H1 (cell line): ENCODE results near the gene KDM6A. TPM values are rescaled to one million over a fixed set of nuclear protein-coding genes. Genes with fewer than 3 reads are reported as not detected.

Experiments used
- CTCF ChIA-PET: fragments of 300-600 bp; sonication (Branson Sonifier 250); formaldehyde crosslinking; loops from one replicate; lab custom pipeline; 2021; ENCODE audit not compliant: partially characterized antibody; lab: Charles Lee
- POLR2A ChIA-PET: fragments of 300-600 bp; sonication (Branson Sonifier 250); formaldehyde crosslinking; loops from one replicate; lab custom pipeline; 2021; ENCODE audit warnings: inconsistent platforms; ENCODE audit not compliant: partially characterized antibody; lab: Charles Lee
- DNase-seq, 2 experiments: peaks; one replicate each; pipeline versions ENCODE4 v3.0.0 to v3.0.0-alpha.2; 2010 to 2022; ENCODE audit warnings: low spot score in 2 of 2, low read depth in 1 of 2, mixed read lengths in 1 of 2
- FAIRE-seq: peaks from 2 replicates; lab custom pipeline; 2011; peaks lifted over from hg19 to GRCh38; lab: Jason Lieb, UNC
- H2AFZ ChIP-seq: 2 replicates; pipeline ENCODE4 v1.8.1; 2012; ENCODE audit warnings: low read length, inconsistent platforms
- H2AK5ac ChIP-seq: 2 replicates; pipeline ENCODE4 v1.6.1; 2013; ENCODE audit warnings: low read depth, low read length
- H2BK120ac ChIP-seq: replicated peaks from 2 replicates; pipeline ENCODE3; 2013; ENCODE audit warnings: low read depth, low read length, inconsistent platforms
- H2BK12ac ChIP-seq: 2 replicates; pipeline ENCODE4 v1.6.1; 2013; ENCODE audit warnings: low read depth, low read length
- H2BK15ac ChIP-seq: 2 replicates; pipeline ENCODE4 v1.6.1; 2013; ENCODE audit warnings: low read length
- H2BK20ac ChIP-seq: 2 replicates; pipeline ENCODE4 v1.6.1; 2013; ENCODE audit warnings: low read length
- H2BK5ac ChIP-seq: 2 replicates; pipeline ENCODE4 v1.6.1; 2013; ENCODE audit warnings: low read depth, low read length
- H3K14ac ChIP-seq: 2 replicates; pipeline ENCODE4 v1.6.1; 2013; ENCODE audit warnings: inconsistent platforms; ENCODE audit not compliant: insufficient read length
- H3K18ac ChIP-seq: 2 replicates; pipeline ENCODE4 v1.6.1; 2013; ENCODE audit warnings: low read length; ENCODE audit errors: extremely low read depth
- H3K23ac ChIP-seq: 2 replicates; pipeline ENCODE4 v1.6.1; 2013; ENCODE audit warnings: inconsistent platforms; ENCODE audit not compliant: insufficient read length
- H3K23me2 ChIP-seq: 2 replicates; pipeline ENCODE4 v1.6.1; 2013; ENCODE audit warnings: low read depth, low read length
- H3K27ac ChIP-seq: 2 replicates; pipeline ENCODE4 v1.6.1; 2011; ENCODE audit warnings: low read depth, low read length, inconsistent platforms
- H3K27me3 ChIP-seq, 4 experiments: replicated peaks in 1 of 4; 1 replicate in 1 of 4; 2 replicates in 3 of 4; pipeline versions ENCODE4 v1.6.1 to v1.8.1; 2011 to 2013; ENCODE audit warnings: low read length in 3 of 4, mild to moderate bottlenecking in 3 of 4, inconsistent platforms in 2 of 4, mixed read lengths in 2 of 4, moderate library complexity in 1 of 4; ENCODE audit not compliant: control insufficient read depth in 3 of 4, insufficient read depth in 3 of 4; ENCODE audit errors: extremely low read depth in 1 of 4
- H3K36me3 ChIP-seq, 4 experiments: 2 replicates each; pipeline versions ENCODE4 v1.6.1 to v1.8.1; 2011 to 2013; ENCODE audit warnings: mild to moderate bottlenecking in 4 of 4, low read length in 3 of 4, moderate library complexity in 2 of 4, control low read depth in 1 of 4, inconsistent platforms in 1 of 4; ENCODE audit not compliant: insufficient read depth in 4 of 4, control insufficient read depth in 2 of 4
- H3K4ac ChIP-seq: replicated peaks from 2 replicates; pipeline ENCODE3; 2013; ENCODE audit warnings: low read length, low read depth, mixed read lengths, inconsistent platforms; ENCODE audit not compliant: insufficient read length
- H3K4me1 ChIP-seq, 4 experiments: replicated peaks in 1 of 4; 1 replicate in 1 of 4; 2 replicates in 3 of 4; pipeline versions ENCODE4 v1.6.1 to v1.8.1; 2011 to 2013; ENCODE audit warnings: low read length in 3 of 4, inconsistent platforms in 2 of 4, mixed read lengths in 1 of 4; ENCODE audit not compliant: insufficient read depth in 4 of 4, control insufficient read depth in 3 of 4
- H3K4me2 ChIP-seq, 2 experiments: 2 replicates each; pipeline versions ENCODE4 v1.6.1 to v1.8.1; 2011 to 2013; ENCODE audit warnings: low read depth in 2 of 2, low read length in 2 of 2, control low read depth in 1 of 2, inconsistent platforms in 1 of 2, mild to moderate bottlenecking in 1 of 2; ENCODE audit not compliant: insufficient read depth in 1 of 2
- H3K4me3 ChIP-seq, 4 experiments: fragments of 200-600, 300-600 bp in 1 of 4; sonication (generic), shearing (Covaris generic), sonication (Bioruptor Twin) in 1 of 4; 2 replicates each; pipeline versions ENCODE4 v1.5.1 to v1.8.1; 2011 to 2016; ENCODE audit warnings: low read length in 4 of 4, low read depth in 3 of 4, control low read depth in 2 of 4, inconsistent platforms in 2 of 4, mild to moderate bottlenecking in 2 of 4, mixed read lengths in 1 of 4, moderate library complexity in 1 of 4; ENCODE audit not compliant: insufficient read depth in 2 of 4; ENCODE audit errors: extremely low read depth in 1 of 4
- H3K56ac ChIP-seq: replicated peaks from 2 replicates; pipeline ENCODE3; 2013; ENCODE audit warnings: low read depth, mild to moderate bottlenecking, mixed read lengths, low read length, inconsistent platforms; ENCODE audit not compliant: insufficient read length
- H3K79me1 ChIP-seq: 2 replicates; pipeline ENCODE4 v1.6.1; 2013; ENCODE audit warnings: low read depth, low read length, control low read depth
- H3K79me2 ChIP-seq, 2 experiments: 2 replicates each; pipeline versions ENCODE4 v1.6.1 to v1.8.1; 2012 to 2013; ENCODE audit warnings: low read length in 2 of 2, mild to moderate bottlenecking in 2 of 2, inconsistent platforms in 1 of 2; ENCODE audit not compliant: insufficient read depth in 2 of 2, control insufficient read depth in 1 of 2
- H3K9ac ChIP-seq, 4 experiments: replicated peaks in 1 of 4; 1 replicate in 1 of 4; 2 replicates in 3 of 4; pipeline versions ENCODE4 v1.6.1 to v1.8.1; 2011 to 2013; ENCODE audit warnings: low read depth in 3 of 4, low read length in 3 of 4, control low read depth in 2 of 4, mild to moderate bottlenecking in 2 of 4, moderate library complexity in 2 of 4, inconsistent platforms in 1 of 4; ENCODE audit errors: extremely low read depth in 1 of 4
- H3K9me3 ChIP-seq, 2 experiments: 2 replicates each; pipeline versions ENCODE4 v1.6.1 to v1.8.1; 2012 to 2013; ENCODE audit warnings: mild to moderate bottlenecking in 2 of 2, moderate library complexity in 2 of 2, control low read depth in 1 of 2, inconsistent platforms in 1 of 2, low read depth in 1 of 2, low read length in 1 of 2, mixed read lengths in 1 of 2; ENCODE audit not compliant: insufficient read depth in 2 of 2
- H4K20me1 ChIP-seq, 2 experiments: replicated peaks in 1 of 2; 2 replicates each; pipeline versions ENCODE3 to v1.8.1; 2011 to 2013; ENCODE audit warnings: inconsistent platforms in 2 of 2, low read length in 2 of 2, mild to moderate bottlenecking in 1 of 2; ENCODE audit not compliant: insufficient read depth in 2 of 2, control insufficient read depth in 1 of 2
- H4K5ac ChIP-seq: 2 replicates; pipeline ENCODE4 v1.6.1; 2013; ENCODE audit warnings: low read length, low read depth, mixed read lengths, inconsistent platforms; ENCODE audit not compliant: insufficient read length
- H4K8ac ChIP-seq: 2 replicates; pipeline ENCODE4 v1.8.0; 2013; ENCODE audit warnings: mild to moderate bottlenecking, moderate library complexity, low read length, inconsistent platforms; ENCODE audit not compliant: insufficient read depth; ENCODE audit errors: extremely low read depth
- H4K91ac ChIP-seq: replicated peaks from 2 replicates; pipeline ENCODE3; 2013; ENCODE audit warnings: low read length, mixed read lengths, inconsistent platforms; ENCODE audit not compliant: insufficient read length
- ATF3 ChIP-seq: IDR thresholded peaks from 2 replicates; pipeline ENCODE4 v1.6.1; 2011; ENCODE audit warnings: low read depth, mild to moderate bottlenecking, low read length; ENCODE audit not compliant: insufficient read depth
- EZH2 ChIP-seq: fragments of 200-600 bp; sonication (generic); IDR thresholded peaks from 2 replicates; pipeline ENCODE4 v1.7.1; 2012; ENCODE audit warnings: low read depth, mild to moderate bottlenecking, moderate library complexity, low read length, inconsistent platforms; ENCODE audit not compliant: severe bottlenecking
- GABPA ChIP-seq: IDR thresholded peaks from 2 replicates; pipeline ENCODE4 v1.6.1; 2011; ENCODE audit warnings: mild to moderate bottlenecking, low read length, moderate library complexity, borderline replicate concordance; ENCODE audit not compliant: insufficient read depth
- JUND ChIP-seq: IDR thresholded peaks from 2 replicates; pipeline ENCODE4 v1.6.1; 2011; ENCODE audit warnings: mild to moderate bottlenecking, improper control_type of control experiment, low read length
- WGBS, 2 experiments: shearing (Covaris generic) in 1 of 2; methylation state at CpG; one replicate each; pipeline versions ENCODE4 v1.1.6 to v1.1.7; 2013 to 2015; ENCODE audit warnings: low lambda C conversion rate in 2 of 2, mixed read lengths in 2 of 2, inconsistent platforms in 1 of 2, low coverage in 1 of 2, missing lambda C conversion rate in 1 of 2; ENCODE audit not compliant: insufficient replicate concordance in 2 of 2, insufficient coverage in 1 of 2, insufficient read length in 1 of 2; ENCODE audit errors: extremely low coverage in 1 of 2, missing lambda C conversion rate in 1 of 2; 5-methylcytosine and 5-hydroxymethylcytosine counted together
- polyA plus RNA-seq, 7 experiments: library from polyadenylated mRNA; depleted of rRNA in 3 of 7; stranded (reverse) in 5 of 7; unstranded in 2 of 7; fragments of >200 nt in 5 of 7; fragments of 200-250 nt in 2 of 7; gene quantifications; 1 replicate in 5 of 7; 2 replicates in 1 of 7; 4 replicates in 1 of 7; pipeline versions ENCODE4 v1.2.1 to v1.2.3, GENCODE V29; 2011 to 2013; ENCODE audit warnings: missing spikeins in 2 of 7, mixed read lengths in 2 of 7
- total RNA-seq: library from RNA; stranded (reverse); fragmentation: NEBNext Ultra II Directional; extraction: Animal tissue kit (Norgen Biotek cat#: 25700); gene quantifications from 2 replicates; pipeline ENCODE4 v1.2.1, GENCODE V29; 2021

Gene KDM6A
- total and polyA plus RNA-seq, 2 of the 8 experiments (the other 6 are each of a cell fraction or from before 2014, with no cell fraction given), result 43.5 to 58.4 TPM

- Histone ChIP-seq H4K5ac (no peak overlapping the region), H2BK20ac (no peak overlapping the region), H4K8ac (no peak overlapping the region), H3K4me3 (no peak overlapping the region), H3K4ac (no peak overlapping the region), H3K23me2 (no peaks in the 10 kb centered on the region), H3K9me3 (no peaks in the 10 kb centered on the region), H3K23ac (no peak overlapping the region), H3K4me1 (no peaks in the 10 kb centered on the region), H2BK120ac (no peak overlapping the region), H2BK12ac (no peak overlapping the region), H3K27me3 (no peaks in the 10 kb centered on the region), H3K79me1 (no peaks in the 10 kb centered on the region), H3K9ac (no peak overlapping the region; a peak in 2 of 7 replicates), H3K14ac (no peak overlapping the region), H2AFZ (no peak overlapping the region), H3K27ac (no peak overlapping the region), H3K79me2 (peaks cover 0 to 26% of the 10 kb centered on the region in 2 experiments; a peak in 2 of 4 replicates), H4K91ac (no peak overlapping the region), H2AK5ac (no peak overlapping the region), H4K20me1 (no peaks in the 10 kb centered on the region), H2BK5ac (no peak overlapping the region), H3K4me2 (no peak overlapping the region), H3K36me3 (peaks cover 0 to 56% (median 5%) of the 10 kb centered on the region in 4 experiments; a peak in 3 of 8 replicates), H3K18ac (no peak overlapping the region), H3K56ac (no peak overlapping the region), H2BK15ac (no peak overlapping the region)
- DNase-seq, result no peak
- WGBS, 2 experiments, result 95% methylated on average over 2 of the region's 2 CpGs; no CpG with 5 or more reads in 1 of the 2 experiments
- TF ChIP-seq EZH2 (no peak), JUND (no peak), ATF3 (no peak), GABPA (no peak)
- ChIA-PET POLR2A (no interaction called here), CTCF (no interaction called here)
- FAIRE-seq, result no peak
These were observed 183.6 kb downstream of the KDM6A start for GRCh38 chrX:45056428-45057145.
